ENCODE results near the gene IL5RA.

Gene IL5RA

GRCh38 chr3:3107858-3108257 lies 2.3 kb downstream of the IL5RA start:
- no peak for DNase-seq (ENCODE audit: extremely low read depth in 1 of 2, low read depth in 1 of 2)

DNA sequence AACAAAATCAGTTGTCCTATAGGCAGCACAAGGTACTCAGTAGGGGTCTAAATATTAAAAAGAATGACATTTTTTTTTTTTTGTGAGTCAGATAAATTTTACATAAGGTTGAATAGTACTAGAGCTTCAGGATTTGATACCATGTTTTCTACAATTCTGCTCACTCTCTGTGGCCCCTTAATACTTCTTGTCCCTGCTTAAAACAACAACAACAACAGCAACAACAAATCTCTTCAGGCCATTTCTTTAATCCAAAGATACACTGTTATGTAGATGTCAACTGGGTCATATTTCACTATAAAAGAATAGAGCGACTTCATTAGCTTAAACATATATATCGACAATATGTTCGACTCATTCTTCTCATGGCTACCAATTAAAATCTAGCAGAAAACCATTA lies 3.0 kb downstream of the IL5RA start:
- no peak for DNase-seq (ENCODE audit: extremely low read depth in 1 of 2, low read depth in 1 of 2)

DNA sequence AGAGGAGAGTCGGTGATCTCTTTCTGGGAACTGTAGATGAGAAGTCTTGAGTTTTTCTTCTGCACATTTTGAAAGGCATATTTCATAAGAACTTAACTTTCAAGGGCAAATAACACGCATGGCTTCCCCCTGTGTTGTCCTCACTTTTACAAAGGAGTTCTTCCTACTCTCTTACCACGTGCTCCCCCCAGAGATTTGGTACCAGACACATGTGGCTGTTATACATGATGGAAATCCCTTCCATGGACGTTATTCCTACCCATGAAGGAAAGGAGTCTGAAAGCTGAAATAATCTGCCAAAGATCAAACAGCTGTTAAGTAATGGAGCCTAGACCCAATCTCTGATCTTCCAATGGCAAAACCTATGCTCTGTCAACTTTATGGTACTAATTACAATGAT lies 4.4 kb downstream of the IL5RA start:
- no peak for DNase-seq (ENCODE audit: extremely low read depth in 1 of 2, low read depth in 1 of 2)

- no peak for DNase-seq (ENCODE audit: extremely low read depth in 1 of 2, low read depth in 1 of 2)
These were observed 4.9 kb downstream of the IL5RA start for GRCh38 chr3:3105246-3105645.

DNA sequence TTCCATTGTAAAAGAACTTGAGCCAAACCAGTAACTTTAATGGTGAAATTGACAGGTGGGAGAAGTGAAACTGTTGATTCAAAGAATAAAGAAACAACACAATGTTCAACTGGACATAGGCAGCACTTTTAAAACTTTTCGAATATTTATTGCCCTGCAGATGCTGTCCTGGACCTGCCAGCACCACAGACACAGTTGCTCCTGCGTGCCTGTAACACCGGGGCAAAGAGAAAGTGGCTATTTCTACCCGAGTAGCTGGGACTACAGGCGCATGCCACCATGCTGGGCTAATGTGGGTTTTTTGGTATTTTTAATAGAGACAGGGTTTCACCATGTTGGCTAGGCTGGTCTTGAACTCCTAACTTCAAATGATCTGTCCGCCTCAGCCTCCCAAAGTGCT lies 7.4 kb downstream of the IL5RA start:
- no peak for DNase-seq (ENCODE audit: extremely low read depth in 1 of 2, low read depth in 1 of 2)

DNA sequence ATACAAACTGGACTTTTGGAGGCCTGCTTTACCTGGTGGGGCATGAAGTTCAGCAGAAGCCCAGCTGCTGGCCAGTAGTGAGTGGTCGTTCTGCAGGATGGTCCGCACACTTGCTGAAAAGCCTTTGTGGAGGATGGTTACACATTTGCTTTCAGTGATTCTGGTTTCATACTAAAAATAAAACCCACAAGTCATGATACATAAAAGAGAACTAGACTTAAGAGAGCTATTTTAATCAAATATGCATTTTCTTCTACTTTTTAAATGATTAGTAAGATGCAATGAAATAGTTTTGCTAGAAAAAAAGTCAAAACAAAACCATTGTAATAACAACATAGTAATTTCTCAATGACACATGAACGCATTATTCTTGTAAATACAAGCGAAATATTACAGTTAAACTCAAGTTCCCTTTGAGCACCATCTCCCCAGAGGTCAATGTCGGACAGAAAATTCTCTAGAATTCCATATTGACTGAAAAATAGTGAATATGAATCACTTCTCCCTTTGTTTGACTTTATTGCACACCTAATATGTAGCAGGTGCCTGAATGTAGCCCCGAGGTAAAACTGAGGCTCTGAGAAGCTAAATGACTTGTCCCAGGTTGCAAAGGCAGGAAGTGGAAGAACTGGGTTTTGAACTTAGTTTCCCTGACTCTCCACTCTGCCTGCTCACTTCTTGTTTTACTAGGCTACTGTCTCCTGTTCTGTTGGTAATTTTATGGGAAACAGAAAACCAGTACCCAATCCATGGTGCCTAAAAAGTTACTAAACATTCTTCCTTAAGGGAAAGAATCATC lies 8.3 kb downstream of the IL5RA start:
- no peak for DNase-seq (ENCODE audit: extremely low read depth in 1 of 2, low read depth in 1 of 2)

GRCh38 chr3:3097958-3098357 lies 12.2 kb downstream of the IL5RA start:
- DNase-seq (ENCODE audit: extremely low read depth in 1 of 2, low read depth in 1 of 2), result no peak

DNA sequence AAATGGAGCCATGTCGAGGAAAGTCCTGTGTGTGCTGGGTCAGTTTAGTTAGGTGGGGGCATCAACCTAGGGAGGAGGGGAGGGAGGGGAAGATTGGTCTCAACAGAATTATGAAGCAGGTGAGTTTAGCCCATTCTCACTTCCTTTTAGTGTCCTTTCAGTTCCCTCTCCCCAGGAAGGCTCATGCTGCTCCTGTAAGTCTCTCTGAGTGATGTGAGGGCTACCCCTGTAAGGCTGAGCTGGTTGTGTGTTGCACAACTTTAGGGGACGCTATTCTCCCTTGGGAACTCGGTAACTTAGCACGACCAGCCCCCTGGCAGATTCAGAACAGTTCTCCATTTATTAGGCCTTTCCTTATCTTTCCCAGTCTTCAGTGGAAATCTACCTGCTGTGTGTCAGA lies 21.2 kb downstream of the IL5RA start:
- no peak for DNase-seq (ENCODE audit: extremely low read depth in 1 of 2, low read depth in 1 of 2)

- no peak for DNase-seq (ENCODE audit: extremely low read depth in 1 of 2, low read depth in 1 of 2)
These were observed 22.3 kb downstream of the IL5RA start for GRCh38 chr3:3087716-3088465.

DNA sequence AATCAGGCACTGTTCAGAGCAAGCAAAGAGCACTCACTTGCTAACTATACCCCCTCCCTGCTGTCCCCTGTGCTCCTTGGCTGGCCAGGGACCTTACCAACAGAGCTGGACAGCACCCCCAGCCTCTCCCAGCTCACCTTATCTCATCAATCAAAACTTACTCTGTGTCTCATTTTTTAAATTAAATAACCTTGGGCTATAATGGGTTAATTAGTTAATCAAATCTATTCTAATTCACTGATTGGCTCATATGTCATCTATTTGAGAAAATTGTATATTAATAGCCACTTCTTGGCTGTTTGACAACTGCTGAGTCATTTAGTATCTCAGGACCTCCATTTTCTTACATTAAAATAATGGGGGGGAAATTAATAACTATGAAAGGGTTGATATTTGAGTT lies 22.9 kb downstream of the IL5RA start:
- DNase-seq (ENCODE audit: extremely low read depth in 1 of 2, low read depth in 1 of 2), result no peak

DNA sequence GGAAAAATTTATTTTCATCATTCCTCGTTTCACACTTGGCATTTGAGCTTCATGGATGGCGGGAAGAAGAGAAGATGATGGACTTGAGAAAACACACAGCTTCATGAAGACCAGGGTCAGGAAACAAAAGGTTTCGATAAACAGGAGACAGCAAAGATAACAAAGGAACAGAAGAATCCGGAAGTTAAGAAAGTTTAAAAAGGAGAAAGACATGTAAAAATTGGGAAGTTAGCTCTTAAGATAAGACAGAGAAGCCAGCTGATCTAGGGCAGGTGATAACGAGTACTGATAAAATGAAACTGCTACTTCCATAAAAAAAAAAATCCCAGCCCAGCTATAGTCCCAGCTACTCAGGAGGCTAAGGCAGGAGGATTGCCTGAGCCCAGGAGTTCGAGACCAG lies 23.9 kb downstream of the IL5RA start:
- DNase-seq (ENCODE audit: extremely low read depth in 1 of 2, low read depth in 1 of 2), result no peak

GRCh38 chr3:3085782-3086181 lies 24.4 kb downstream of the IL5RA start:
- no peak for DNase-seq (ENCODE audit: extremely low read depth in 1 of 2, low read depth in 1 of 2)

- no peak for DNase-seq (ENCODE audit: extremely low read depth in 1 of 2, low read depth in 1 of 2)
These were observed 25.3 kb downstream of the IL5RA start for GRCh38 chr3:3084890-3085289.

DNA sequence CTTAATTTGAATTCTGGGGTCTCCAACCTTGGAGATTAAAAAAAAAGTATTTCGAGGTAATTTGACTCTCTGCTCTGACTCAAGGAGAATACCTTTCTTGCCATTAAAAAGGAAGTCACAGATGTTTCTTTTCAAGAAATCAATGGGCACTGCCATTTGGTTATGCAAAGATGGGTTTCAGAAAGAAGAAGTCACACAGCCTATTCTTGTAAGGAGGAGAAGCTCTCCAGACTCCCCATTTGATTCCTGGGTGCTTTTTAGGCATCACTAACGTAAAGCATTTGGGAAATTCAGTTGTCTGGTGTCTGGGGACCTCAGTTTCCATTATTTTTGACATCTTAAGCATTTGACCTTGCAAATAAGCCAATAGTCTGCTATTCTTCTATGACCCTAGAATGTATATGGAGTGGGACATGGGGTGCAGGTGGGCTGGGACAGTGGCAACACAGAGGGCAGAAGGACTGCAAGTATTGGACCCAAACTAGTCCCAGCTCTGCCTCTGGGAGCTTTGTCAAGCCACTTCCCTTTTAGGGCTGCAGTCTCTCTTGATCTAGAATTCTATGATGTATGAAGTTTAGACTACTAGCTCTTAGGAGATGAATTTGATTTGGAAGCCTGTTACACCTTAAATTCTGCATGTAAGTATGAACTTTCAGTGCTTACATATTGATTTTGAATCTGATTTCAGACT lies 27.8 kb downstream of the IL5RA start:
- no peak for DNase-seq (ENCODE audit: extremely low read depth in 1 of 2, low read depth in 1 of 2)

DNA sequence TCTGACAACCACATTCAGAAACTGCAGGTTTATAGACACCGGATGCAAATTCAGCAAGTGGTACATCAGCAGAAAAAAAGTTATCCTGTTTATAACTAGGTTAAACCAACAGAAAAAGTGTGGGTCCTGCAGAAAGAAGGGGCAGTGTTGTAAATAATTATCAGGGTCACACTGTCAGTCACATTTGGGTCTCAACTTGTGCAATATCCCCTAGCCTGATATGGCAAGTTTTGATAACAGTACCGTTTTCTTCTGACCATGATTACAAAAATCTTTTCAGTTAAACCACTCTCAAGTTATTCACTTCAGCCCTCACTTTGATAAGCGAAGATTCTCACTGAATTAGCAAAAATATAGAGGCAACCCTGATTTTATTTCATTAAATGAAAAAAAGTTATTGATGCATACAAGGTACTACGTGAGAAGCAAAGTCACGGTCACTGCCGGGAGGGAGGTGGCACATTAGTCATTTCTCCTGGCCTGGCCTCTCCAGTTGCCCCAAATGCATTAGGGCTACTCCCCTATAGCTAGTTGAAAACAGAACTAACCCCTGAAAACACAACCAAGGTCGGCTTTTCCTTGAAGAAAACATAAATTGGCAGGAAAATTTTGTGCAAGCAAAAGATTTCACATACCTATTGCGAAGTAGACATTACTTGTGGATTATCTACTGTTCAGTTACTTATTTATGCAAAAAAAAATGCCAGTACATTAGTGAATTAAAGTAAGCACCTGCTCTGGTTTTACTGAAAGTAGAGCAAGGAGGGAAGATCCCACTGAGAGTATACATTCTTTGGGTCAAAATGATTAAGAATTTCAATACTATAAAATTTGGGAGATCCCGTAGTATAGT lies 28.6 kb downstream of the IL5RA start:
- no peak for DNase-seq (ENCODE audit: extremely low read depth in 1 of 2, low read depth in 1 of 2)

DNA sequence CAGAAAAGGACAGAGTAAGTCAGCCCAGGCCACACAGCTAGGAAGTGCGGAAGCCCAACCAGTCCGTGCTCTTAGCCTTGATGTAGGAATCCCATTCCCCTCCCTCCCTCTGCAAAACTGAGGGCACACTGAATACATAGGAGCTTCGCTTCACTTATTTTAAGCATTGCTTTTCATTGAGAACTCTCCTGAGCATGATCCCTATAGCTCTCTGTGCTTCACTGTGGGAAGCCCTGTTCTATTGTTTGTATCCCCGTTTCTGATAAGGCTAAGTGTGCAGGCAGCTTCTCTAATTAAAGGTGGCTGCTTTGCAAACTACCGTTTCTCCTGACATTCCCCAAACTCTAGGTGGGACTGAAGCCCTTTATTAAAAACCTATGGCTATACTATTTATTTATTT lies 29.9 kb downstream of the IL5RA start:
- no peak for DNase-seq (ENCODE audit: extremely low read depth in 1 of 2, low read depth in 1 of 2)

- DNase-seq (ENCODE audit: extremely low read depth in 1 of 2, low read depth in 1 of 2), result no peak
These were observed 35.5 kb downstream of the IL5RA start for GRCh38 chr3:3074551-3075257.

DNA sequence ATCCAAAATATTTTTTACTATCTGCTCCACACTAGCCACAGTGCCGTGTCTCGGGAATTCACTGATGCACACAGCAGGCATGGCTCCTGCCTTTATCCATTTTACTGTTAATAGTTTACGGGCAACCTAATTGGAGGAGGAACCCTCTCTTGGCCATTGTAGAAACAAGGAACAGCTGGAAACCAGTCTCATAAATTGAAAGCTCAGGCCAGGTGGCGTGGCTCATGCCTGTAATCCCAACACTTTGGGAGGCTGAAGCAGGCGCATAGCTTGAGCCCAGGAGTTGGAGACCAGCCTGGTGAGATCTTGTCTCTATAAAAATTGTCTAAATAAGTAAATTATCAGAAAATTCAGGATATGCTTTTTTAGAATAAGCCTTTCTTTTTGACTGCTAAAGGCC lies 39.0 kb downstream of the IL5RA start:
- DNase-seq (ENCODE audit: extremely low read depth in 1 of 2, low read depth in 1 of 2), result no peak

GRCh38 chr3:3069723-3070122 lies 40.5 kb downstream of the IL5RA start:
- no peak for DNase-seq (ENCODE audit: extremely low read depth in 1 of 2, low read depth in 1 of 2)

- no peak for DNase-seq (ENCODE audit: extremely low read depth in 1 of 2, low read depth in 1 of 2)
These were observed 41.8 kb downstream of the IL5RA start for GRCh38 chr3:3068358-3068881.

Measured in stimulated activated CD8-positive, alpha-beta memory T cell treated with anti-CD3 and anti-CD28 coated beads, Interleukin-7, amount 100 ng/mL, for 48 hours (primary cell).